Right renal pelvis (tissue), 4 donors: ENCODE results near the gene IWS1. TPM values are rescaled to one million over a fixed set of nuclear protein-coding genes. Genes with fewer than 3 reads are reported as not detected.
"Not testable (repeated sequence)": the region's sequence is repeated elsewhere in the genome, so short reads cannot be mapped to it uniquely, and the experiment has no call there.

Source experiments
- DNase-seq, 4 donors: peaks; one replicate each; pipeline ENCODE4 v3.0.0-alpha.2; 2013; ENCODE audit warnings: low read depth in 4 of 4, low spot score in 3 of 4, missing footprints in 1 of 4
- polyA plus RNA-seq, 4 donors: library from polyadenylated mRNA; unstranded; fragments of 120-200 nt; gene quantifications; one replicate each; pipeline ENCODE4 v1.2.1, GENCODE V29; 2013; ENCODE audit not compliant: insufficient read length in 4 of 4

Gene IWS1
- 10 to 100 TPM; 58.6 to 68.2 (median 64.3) TPM for polyA plus RNA-seq

GRCh38 chr2:127526132-127527000, at the start of gene IWS1:
Gene IWS1, minus strand, starts transcription at chr2:127526489. Its CDS starts 281 bp downstream, at chr2:127526208.
- peak; percentile 95 to 96 (median 96) for DNase-seq

- DNase-seq: no peak
These were observed 49.7 kb upstream of the IWS1 start for GRCh38 chr2:127575941-127576432.

- DNase-seq: no peak
These were observed 49.0 kb upstream of the IWS1 start for GRCh38 chr2:127575185-127575765.

- DNase-seq: no peak
These were observed 48.4 kb upstream of the IWS1 start for GRCh38 chr2:127574656-127575055.

GRCh38 chr2:127573771-127574170, 47.5 kb upstream of the IWS1 start:
- no peak for DNase-seq

GRCh38 chr2:127573298-127573697, 47.0 kb upstream of the IWS1 start:
- DNase-seq: peak in 1 of 4 donors; percentile 2

GRCh38 chr2:127572841-127573240, 46.6 kb upstream of the IWS1 start:
- DNase-seq: no peak

- not testable (repeated sequence) for DNase-seq
These were observed 46.1 kb upstream of the IWS1 start for GRCh38 chr2:127572352-127572751.

GRCh38 chr2:127570282-127571250, 44.3 kb upstream of the IWS1 start:
- no peak for DNase-seq

- no peak for DNase-seq
These were observed 43.4 kb upstream of the IWS1 start for GRCh38 chr2:127569666-127570065.

- no peak for DNase-seq
These were observed 41.8 kb upstream of the IWS1 start for GRCh38 chr2:127568128-127568527.

GRCh38 chr2:127567351-127567854, 41.1 kb upstream of the IWS1 start:
- no peak for DNase-seq

- no peak for DNase-seq
These were observed 40.3 kb upstream of the IWS1 start for GRCh38 chr2:127566576-127566975.

GRCh38 chr2:127566139-127566417, 39.8 kb upstream of the IWS1 start:
- DNase-seq: no peak

- DNase-seq: no peak
These were observed 39.2 kb upstream of the IWS1 start for GRCh38 chr2:127565261-127566138.

GRCh38 chr2:127564429-127565260, 38.4 kb upstream of the IWS1 start:
- DNase-seq: no peak

- no peak for DNase-seq
These were observed 37.5 kb upstream of the IWS1 start for GRCh38 chr2:127563458-127564428.

GRCh38 chr2:127562936-127563335, 36.6 kb upstream of the IWS1 start:
- DNase-seq: no peak
